Measurements from ENCODE around the gene IGFBPL1.
"Not testable (repeated sequence)": the region's sequence is repeated elsewhere in the genome, so short reads cannot be mapped to it uniquely, and the experiment has no call there.

IGFBPL1 gene

DNA sequence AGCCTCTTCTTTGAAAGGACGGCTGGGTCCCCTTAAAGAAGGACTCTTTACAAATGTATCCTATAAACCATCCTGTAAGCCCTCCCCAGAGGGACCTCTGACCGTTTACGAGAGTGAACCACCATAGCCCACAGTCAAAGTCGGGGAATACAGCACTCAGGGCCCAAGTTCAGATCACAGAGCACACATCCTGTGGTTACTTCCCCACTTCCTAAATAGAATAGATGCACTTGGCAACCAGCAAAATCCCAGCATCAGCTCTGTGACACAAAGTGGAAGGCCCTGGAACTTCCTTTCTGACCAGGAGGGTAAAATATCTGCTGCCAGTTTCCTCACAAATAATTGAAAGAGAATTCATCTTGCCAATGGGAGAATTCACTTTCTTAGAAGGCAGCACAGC is 6.9 kb upstream of the IGFBPL1 start:
- no peak for DNase-seq

- no peak for DNase-seq
Observed at GRCh38 chr9:38428062-38428461, 3.8 kb upstream of the IGFBPL1 start.

DNA sequence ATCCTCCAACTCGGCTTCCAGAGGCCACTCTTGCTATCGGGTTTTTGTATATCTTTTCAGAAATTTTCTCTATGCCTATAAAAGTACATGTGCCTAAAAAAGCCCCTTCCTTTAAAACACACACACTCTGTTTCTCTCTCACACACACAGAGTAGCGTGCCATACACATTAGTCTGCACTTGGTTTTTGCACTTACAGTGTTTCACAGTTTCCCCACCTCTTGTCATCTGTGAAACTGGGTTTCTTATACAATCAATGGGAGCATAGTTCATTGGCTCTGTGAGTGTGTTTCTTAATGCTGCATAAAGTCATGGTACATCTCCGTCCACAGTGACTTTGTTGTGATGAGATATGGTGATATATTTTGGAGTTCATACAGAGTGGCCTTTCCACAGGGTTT is 664 bp upstream of the IGFBPL1 start:
- no peak for DNase-seq

DNA sequence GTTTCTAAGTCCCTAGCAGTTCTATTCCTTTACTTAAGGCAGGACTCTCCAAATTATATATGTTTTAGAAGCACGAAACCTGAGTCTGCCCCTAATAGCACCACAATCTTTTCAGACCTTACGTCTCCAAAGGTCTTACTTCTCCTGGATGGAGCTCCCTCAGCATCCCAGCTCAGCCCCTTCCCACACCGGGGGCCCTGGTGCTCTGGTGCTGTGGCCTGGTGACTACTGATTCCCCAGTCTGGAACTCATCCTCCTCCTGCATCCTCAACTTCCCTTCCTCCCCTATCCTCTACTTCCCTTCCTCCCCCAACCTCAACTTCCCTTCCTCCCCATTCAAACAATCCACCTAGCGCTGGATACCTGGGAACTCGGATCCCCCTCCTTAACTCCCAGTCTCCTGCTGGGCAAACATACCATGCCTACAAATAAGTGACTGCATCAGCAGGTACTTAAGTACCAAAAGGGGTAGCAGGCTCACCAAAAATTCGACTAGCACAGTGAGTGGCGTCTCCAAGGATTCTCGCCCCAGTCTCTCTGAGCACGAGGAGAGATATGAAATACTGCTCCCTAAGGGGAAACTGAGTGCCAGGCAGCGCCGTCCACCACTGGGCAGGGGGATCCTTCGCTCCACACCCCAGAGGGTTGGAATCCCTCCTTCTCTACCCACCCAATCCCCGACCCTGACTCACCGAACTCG is 831 bp downstream of the IGFBPL1 start:
- DNase-seq, result no peak

- DNase-seq, result no peak
Observed at GRCh38 chr9:38422555-38423260, 1.5 kb downstream of the IGFBPL1 start.

- DNase-seq, result no peak
Observed at GRCh38 chr9:38421498-38422211, 2.6 kb downstream of the IGFBPL1 start.

DNA sequence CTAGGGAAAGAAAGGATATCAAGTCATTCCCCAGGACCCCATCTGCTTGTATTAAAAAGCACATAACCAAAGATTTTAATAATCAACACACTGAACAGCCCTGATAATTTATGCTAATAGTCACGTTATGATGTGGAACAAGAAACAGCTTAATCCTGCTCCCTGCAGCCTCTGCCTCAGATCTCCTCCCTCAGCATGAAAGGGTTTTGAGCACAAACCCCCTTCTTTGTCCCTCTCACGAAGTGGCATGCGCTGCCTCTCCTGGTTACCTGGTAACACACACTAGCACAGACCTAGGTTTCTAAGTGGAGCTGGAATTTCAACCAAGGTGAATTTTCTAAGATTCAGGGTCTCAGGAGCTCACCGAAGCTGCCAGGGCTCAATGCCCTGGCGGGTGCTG is 5.1 kb downstream of the IGFBPL1 start:
- no peak for DNase-seq

DNA sequence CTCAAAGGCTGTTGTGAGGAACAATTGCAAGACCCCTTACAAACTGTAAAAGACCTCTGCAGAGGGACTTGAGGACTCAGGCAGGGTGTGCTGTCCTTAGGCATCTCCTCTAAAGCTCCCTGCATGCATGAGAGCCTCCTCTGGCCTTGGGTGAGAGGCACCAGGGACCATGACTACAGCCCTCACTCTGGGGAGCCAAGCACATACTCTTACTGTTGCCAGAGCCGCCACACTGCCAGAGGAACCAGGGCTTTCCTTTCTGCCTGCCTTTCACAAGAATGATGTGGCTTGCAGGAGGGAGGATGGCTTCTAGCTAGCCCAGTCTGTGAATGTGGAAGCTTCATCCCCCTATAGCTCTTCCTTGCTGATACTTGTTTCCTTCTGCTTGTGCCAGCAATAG is 5.9 kb downstream of the IGFBPL1 start:
- DNase-seq, result no peak

DNA sequence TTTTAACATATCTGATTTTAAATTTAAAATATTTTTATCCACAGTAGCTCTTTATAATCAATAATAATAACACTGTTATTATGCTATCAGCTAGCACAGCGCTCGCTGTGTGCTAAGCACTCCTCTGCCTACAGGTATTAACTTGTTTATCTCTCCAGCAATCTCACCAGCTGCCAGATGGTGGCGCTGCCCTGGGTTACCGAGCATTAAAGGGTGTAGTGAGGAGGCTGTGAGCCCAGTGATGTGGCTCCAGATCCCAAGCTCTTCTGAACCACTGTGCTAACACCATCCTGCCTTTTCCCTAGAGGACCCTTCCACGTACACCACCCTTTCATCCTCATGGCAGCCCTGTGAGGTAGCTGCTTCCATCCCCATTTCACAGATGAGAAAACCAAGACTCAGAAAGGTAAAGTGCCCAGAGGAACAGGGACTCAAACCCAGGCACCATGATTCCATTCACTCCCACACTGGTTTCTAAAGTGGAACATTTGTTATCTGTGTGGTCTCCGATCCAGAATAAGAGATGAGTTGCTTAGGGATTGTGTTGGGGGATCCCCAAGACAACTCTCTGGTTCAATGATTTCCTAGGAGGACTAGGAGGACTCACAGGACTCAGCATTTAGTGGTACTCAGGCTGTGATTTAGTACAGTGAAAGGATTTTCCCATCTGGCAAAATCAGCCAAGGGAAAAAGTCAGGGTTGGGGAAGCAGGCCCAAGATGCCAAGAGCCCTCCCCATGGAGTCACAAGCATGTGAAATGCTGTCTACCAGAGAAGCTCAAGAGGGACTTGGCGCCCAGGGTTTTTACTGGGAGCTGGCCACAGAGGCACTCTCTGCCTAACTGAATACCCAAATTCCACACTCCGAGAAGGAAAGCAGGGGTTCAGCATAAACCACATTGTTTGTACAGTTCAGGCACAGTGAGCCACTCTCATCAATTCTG is 7.0 kb downstream of the IGFBPL1 start:
- DNase-seq, result peak; percentile 20

GRCh38 chr9:38416461-38416860 is 7.8 kb downstream of the IGFBPL1 start:
- no peak for DNase-seq

- DNase-seq, result no peak
Observed at GRCh38 chr9:38415856-38416255, 8.4 kb downstream of the IGFBPL1 start.

DNA sequence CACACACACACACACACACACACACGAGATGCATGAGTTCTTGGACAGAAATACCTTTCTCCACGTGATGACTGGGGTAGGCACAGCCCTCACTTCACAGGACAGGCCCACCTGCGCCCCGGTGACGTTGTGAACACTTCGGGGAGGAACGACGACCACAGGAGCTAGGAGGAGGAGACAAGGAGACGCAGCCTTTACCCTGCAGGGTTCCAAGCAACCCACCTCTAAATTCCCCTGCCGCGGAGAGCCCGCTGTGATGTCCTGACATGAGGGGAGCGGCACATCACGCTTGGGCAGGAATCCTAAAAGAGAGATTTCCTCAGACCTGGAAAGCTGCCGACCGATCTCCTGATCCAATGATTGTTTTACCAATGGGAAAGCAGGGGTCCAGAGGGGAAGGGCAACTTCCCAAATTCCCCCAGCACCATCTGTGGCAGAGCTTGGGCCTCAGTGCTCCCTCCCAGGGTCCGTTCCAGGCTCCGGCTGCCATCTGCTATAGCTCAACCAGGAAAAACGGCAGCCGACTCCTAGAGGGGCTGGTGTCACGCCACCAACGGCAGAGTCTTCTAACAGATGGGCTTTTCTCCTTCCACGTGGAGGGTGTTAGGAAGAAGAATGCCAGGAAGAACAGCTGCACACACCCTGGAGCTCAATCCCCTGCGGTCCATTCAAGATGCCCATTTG is 10.1 kb downstream of the IGFBPL1 start:
- DNase-seq, result no peak

DNA sequence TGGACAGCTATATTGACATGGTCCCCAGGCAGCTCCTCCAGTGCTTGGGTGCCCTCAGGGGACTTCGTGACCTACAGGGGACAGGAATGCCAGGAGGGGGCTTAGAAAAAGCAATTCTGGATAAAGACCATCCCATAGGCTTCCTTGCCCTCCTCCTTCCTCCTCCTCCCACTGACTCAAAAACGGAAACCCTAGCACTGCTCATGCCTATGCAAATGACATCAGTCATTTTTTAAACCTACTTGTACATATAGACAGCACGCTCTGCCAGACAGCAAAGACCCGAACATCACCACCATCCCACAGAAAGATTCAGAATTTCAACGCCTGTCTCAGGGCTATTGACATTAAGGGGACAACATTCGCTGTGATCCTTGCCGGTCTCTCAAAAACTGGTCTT is 11.0 kb downstream of the IGFBPL1 start:
- no peak for DNase-seq

- no peak for DNase-seq
Observed at GRCh38 chr9:38412751-38413150, 11.5 kb downstream of the IGFBPL1 start.

DNA sequence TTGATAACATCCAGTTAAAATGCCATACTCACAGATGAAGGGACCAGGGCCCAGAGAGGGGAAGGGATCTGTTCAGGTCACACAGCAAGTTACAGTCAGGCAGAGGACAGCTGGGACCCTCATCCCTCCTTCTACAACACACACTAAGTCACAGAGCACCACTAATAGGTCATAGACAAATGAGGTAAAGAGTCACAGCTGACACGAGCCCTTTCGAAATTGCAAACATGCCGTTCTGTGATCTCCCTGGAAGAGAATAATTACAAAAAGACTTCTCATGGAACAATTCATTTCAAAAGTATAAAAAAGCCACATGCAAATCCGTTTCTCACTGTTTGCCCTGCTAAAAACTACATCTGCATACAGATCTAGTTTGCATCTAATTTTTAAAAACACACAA is 15.5 kb downstream of the IGFBPL1 start:
- no peak for DNase-seq

DNA sequence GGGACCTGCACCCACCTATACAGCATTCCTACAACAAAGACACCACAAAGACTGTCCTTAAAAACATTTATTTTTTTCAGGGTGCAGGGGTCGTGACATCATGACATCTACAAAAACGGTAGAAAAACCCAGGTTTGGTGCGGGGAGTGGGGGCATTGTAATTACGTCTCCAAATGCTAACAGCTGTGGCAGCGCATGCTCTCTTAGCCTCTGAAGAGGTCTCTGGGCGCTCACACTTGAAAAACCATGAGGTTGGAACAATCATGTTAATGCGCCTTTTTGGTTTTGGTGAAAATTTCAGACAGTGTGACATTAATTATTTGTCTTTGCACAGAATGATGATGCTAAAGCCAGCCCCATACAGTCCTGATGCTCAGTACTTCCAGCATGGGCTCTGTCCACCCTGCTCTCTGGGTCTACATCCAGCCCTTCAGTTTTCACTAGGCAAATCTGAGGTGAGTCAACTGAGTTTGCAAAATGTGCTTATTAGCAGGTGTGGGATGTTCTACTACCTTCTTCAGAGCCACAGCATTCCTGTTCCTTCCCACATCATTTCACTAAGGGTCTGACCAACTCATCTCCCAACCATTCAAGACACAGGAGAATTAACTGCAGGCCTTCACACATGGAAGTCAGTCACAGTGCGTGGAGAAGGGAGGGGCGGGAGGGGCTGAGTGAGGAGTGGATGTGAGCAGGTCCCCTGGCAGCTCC is 17.6 kb downstream of the IGFBPL1 start:
- no peak for DNase-seq

- DNase-seq, result peak; percentile 22
Observed at GRCh38 chr9:38405785-38406184, 18.5 kb downstream of the IGFBPL1 start.

DNA sequence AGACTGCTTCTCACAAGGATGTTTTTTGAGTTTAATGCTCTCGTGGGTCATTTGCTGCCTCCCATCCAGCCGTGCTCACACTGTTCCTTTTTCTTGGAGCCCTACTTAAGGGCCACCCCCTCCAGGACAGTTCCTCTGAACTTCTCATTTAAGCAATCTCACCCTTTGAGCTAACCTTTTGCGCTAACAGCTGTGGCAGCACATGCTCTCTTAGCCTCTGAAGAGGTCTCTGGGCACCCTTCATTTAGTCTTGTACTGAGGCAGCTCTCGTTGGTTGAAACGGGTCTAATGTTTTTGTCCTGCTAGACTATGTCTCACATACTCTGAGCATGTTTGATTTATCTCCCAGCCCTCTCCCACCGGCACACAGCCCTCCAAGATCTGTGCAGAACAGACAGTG is 19.9 kb downstream of the IGFBPL1 start:
- DNase-seq, result no peak

DNA sequence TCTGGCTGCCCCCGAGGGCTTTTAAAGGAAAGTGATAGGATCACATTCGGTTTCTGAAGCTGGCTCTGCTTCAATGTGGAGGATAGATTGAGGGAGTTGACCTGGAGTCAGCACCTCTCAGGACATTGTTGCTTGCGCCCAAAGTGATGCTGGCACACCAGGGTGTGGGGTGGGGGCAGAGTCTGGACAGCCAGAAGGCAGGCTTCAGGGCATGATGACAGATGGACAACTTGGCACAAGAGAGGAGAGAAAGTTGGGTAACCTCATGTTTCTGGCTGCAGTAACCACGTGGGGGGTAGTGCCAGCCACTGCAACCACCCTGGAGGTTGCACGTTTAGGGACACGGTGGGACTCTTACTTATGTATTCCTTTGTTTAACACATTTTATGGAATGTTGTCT is 22.3 kb downstream of the IGFBPL1 start:
- no peak for DNase-seq

DNA sequence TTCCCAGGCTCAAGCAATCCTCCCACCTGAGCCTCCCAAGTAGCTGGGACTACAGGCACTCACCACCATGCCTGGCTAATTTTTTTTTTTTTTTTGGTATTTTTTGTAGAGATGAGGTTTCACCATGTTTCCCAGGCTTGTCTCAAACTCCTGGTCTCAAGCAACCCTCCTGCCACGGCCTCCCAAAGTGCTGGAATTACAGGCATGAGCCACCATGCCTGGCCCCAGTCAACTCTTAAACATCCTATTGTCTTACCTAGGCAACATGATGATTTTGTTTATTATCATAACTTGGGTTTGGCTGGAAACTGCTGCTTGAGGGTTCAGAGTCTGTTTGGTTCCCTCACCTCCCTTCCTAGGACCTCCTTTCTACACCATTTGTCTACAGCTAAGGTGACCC is 25.1 kb downstream of the IGFBPL1 start:
- not testable (repeated sequence) for DNase-seq

- no peak for DNase-seq
Observed at GRCh38 chr9:38396371-38396671, 27.9 kb downstream of the IGFBPL1 start.

Measured in inflammatory macrophage treated with lipopolysaccharide for 4 hours (primary cell).